HG03045 (cell line): ENCODE results near the gene OR4C12.
"Not testable (repeated sequence)": the region's sequence is repeated elsewhere in the genome, so short reads cannot be mapped to it uniquely, and the experiment has no call there.

Source experiments
- ATAC-seq: cut with Tn5 transposase; IDR thresholded peaks from one replicate; pipeline ENCODE4 v1.9.1; 2021; ENCODE audit warnings: mild to moderate bottlenecking, moderate library complexity; ENCODE audit not compliant: unreplicated experiment

The OR4C12 gene

GRCh38 chr11:49982435-49982834 lies at the start of gene OR4C12:
OR4C12 (minus strand) TSS chr11:49982535; CDS start chr11:49982501, 34 bp downstream.
- ATAC-seq = not testable (repeated sequence)

- ATAC-seq = no peak
These were observed 47.9 kb upstream of the OR4C12 start for GRCh38 chr11:50030193-50030592.

GRCh38 chr11:49995565-49995964 lies 13.2 kb upstream of the OR4C12 start:
- no peak for ATAC-seq

DNA sequence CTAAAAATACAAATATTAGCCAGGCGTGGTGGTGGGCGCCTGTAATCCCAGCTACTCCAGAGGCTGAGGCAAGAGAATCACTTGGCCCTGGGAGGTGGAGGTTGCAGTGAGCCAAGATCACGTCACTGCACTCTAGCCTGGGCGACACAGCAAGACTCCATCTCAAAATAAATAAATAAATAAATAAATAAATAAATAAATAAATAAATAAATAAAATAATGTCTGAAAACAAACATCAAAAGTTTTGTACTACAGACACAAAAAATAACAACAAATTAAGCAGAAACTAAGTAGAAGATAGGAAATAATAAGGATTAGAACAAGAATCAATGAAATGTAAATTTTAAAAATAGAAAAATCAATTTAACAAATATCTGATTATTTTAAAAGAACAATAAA lies 8.9 kb downstream of the OR4C12 start:
- ATAC-seq = not testable (repeated sequence)

GRCh38 chr11:49952091-49952490 lies 30.2 kb downstream of the OR4C12 start, which contains the start of gene OR4C13:
OR4C13 (plus strand) TSS chr11:49952391; CDS start chr11:49952423, 32 bp downstream.
- no peak for ATAC-seq

- not testable (repeated sequence) for ATAC-seq
These were observed 33.6 kb downstream of the OR4C12 start for GRCh38 chr11:49948701-49949100.
